ENCODE results near the gene ARMH3. TPM values are rescaled to one million over a fixed set of nuclear protein-coding genes. Genes with fewer than 3 reads are reported as not detected.
A peak's percentile ranks its signal among the peaks of the same experiment; 100 is the strongest.

The ARMH3 gene
- total and polyA plus RNA-seq, 10 of the 15 experiments (the other 5 are each of a cell fraction or from before 2014, with no cell fraction given) = 13.0 to 33.0 (median 16.4) TPM

DNA sequence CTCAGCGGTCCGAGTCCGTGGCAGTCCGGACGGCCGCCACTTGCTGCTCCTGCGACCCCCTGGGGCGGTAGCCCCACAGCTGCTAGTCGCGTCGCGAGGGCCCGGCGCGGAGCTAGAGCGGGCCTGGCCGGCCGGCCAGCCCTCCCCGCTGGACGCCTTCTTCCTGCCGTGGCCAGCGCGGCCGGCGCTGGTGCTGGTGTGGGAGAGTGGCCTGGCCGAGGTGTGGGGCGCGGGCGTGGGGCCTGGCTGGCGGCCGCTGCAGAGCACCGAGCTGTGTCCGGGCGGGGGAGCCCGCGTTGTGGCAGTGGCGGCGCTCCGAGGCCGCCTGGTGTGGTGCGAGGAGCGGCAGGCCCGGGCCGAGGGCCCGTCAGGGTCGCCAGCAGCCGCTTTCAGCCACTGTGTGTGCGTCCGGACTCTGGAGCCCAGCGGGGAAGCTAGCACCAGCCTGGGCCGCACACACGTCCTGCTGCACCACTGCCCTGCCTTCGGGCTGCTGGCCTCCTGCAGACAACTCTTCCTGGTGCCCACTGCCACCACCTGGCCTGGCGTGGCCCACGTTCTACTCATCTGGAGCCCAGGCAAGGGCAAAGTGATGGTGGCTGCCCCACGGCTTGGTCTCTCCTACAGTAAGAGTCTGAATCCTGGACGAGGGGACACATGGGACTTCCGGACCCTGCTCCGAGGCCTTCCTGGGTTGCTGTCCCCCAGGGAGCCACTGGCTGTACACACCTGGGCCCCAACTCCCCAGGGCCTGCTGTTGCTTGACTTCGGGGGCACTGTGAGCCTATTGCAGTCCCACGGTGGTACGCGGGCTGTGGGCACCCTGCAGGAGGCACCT lies 9.8 kb upstream of the ARMH3 start:
- H2AFZ ChIP-seq (ENCODE audit: control insufficient read depth, low read depth, low read length) = peak overlapping the region; percentile 89
- WGBS (ENCODE audit: insufficient coverage, insufficient replicate concordance, low lambda C conversion rate, missing lambda C conversion rate) = 1% methylated on average over 56 of the region's 63 CpGs
- ChIA-PET RAD21 (ENCODE audit: unreplicated experiment) (interaction anchor here (1.0 to 7.7 kb wide), 4 partner anchors 56 to 225 kb away, joined by 3 to 82 read pairs (median 16); no protein-coding TSS in a partner anchor), CTCF (interaction anchor here (0.6 to 12.2 kb wide), 8 partner anchors 12 to 463 kb away, joined by 3 to 159 read pairs (median 5); no protein-coding TSS in a partner anchor), POLR2A (interaction anchor here (0.5 to 2.2 kb wide), 8 partner anchors 10 to 247 kb away, joined by 3 to 6 read pairs (median 4); partner anchors contain the start of gene ARMH3), SMC1A (ENCODE audit: uncharacterized antibody, unreplicated experiment) (interaction anchor here (1.6 to 3.7 kb wide), 4 partner anchors 13 to 285 kb away, joined by 4 to 27 read pairs (median 10); no protein-coding TSS in a partner anchor)
- H3K9ac ChIP-seq (ENCODE audit: control insufficient read depth, insufficient read depth, low read length) = peak overlapping the region; percentile 87
- H3K4me1 ChIP-seq (ENCODE audit: control insufficient read depth, insufficient read depth, low read length) = peaks cover 7% of the 10 kb centered on the region
- FAIRE-seq (no peak), ATAC-seq (peak; percentile 57), DNase-seq (ENCODE audit: low read depth, low spot score) (no peak)
- BruUV-seq (replicated peaks) = no TSS peak
- H3K79me2 ChIP-seq (ENCODE audit: control insufficient read depth, insufficient read depth, low read length) = peaks cover 20% of the 10 kb centered on the region
- peak overlapping the region; percentile 73 for H3K27ac ChIP-seq (ENCODE audit: control insufficient read depth, insufficient read depth)
- no peaks in the 10 kb centered on the region for H4K20me1 ChIP-seq (ENCODE audit: control insufficient read depth, insufficient read depth)
- H3K9me3 ChIP-seq (replicated peaks; ENCODE audit: control insufficient read depth, insufficient read depth, low read length) = no peaks in the 10 kb centered on the region
- no peaks in the 10 kb centered on the region for H3K27me3 ChIP-seq (replicated peaks in 1 of 2; ENCODE audit: control insufficient read depth in 2 of 2, insufficient read depth in 2 of 2, low read length in 1 of 2)
- no peaks in the 10 kb centered on the region for H3K36me3 ChIP-seq (ENCODE audit: control insufficient read depth in 2 of 2, insufficient read depth in 2 of 2, low read length in 1 of 2)
- peak overlapping the region; percentile 96 for H3K4me2 ChIP-seq (ENCODE audit: control insufficient read depth, insufficient read depth)
- TF ChIP-seq BRCA1 (IDR thresholded peaks at IDR 0.05; ENCODE audit: low read depth, low read length) = no peak
- no peak for TF ChIP-seq IKZF2 (IDR thresholded peaks at IDR 0.05)
- peak; percentile 74 for TF ChIP-seq GATAD2B (conservative IDR thresholded peaks at IDR 0.05; ENCODE audit: low read depth)
- TF ChIP-seq, protein P1, sequence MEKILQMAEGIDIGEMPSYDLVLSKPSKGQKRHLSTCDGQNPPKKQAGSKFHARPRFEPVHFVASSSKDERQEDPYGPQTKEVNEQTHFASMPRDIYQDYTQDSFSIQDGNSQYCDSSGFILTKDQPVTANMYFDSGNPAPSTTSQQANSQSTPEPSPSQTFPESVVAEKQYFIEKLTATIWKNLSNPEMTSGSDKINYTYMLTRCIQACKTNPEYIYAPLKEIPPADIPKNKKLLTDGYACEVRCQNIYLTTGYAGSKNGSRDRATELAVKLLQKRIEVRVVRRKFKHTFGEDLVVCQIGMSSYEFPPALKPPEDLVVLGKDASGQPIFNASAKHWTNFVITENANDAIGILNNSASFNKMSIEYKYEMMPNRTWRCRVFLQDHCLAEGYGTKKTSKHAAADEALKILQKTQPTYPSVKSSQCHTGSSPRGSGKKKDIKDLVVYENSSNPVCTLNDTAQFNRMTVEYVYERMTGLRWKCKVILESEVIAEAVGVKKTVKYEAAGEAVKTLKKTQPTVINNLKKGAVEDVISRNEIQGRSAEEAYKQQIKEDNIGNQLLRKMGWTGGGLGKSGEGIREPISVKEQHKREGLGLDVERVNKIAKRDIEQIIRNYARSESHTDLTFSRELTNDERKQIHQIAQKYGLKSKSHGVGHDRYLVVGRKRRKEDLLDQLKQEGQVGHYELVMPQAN (conservative IDR thresholded peaks at IDR 0.05) = peak; percentile 75; the same call in 1 of the 2 replicates
- 0 out of 2 replicates have a peak, but pooled peaks have one; percentile 8 for TF ChIP-seq NR2F1 (conservative IDR thresholded peaks at IDR 0.05)
- TF ChIP-seq MEF2B (IDR thresholded peaks at IDR 0.05; ENCODE audit: partially characterized antibody, poor library complexity, severe bottlenecking) = peak; percentile 32
- TF ChIP-seq CBFB (IDR thresholded peaks at IDR 0.05; ENCODE audit: low read depth) = no peak
- 0 out of 4 replicates have a peak, but pooled peaks of 1 of the 2 experiments have one; percentile 3 for TF ChIP-seq BHLHE40 (IDR thresholded peaks at IDR 0.05; ENCODE audit: borderline replicate concordance in 1 of 2, low read depth in 2 of 2, low read length in 1 of 2)
- TF ChIP-seq DPF2 (IDR thresholded peaks at IDR 0.05) = peak; percentile 62; the same call in 1 of the 2 replicates
- no peak for TF ChIP-seq YY1 (IDR thresholded peaks at IDR 0.05; ENCODE audit: low read depth, low read length)
- peak; percentile 43; the same call in 1 of the 2 replicates for TF ChIP-seq HDGF (IDR thresholded peaks at IDR 0.05)
- TF ChIP-seq EP300 (IDR thresholded peaks at IDR 0.05; ENCODE audit: borderline replicate concordance in 1 of 2, control insufficient read depth in 1 of 2, low read depth in 2 of 2, low read length in 2 of 2) = no peak
- no peak for TF ChIP-seq MYB (IDR thresholded peaks at IDR 0.05; ENCODE audit: borderline replicate concordance, low read depth, low read length)
- TF ChIP-seq, protein P2, sequence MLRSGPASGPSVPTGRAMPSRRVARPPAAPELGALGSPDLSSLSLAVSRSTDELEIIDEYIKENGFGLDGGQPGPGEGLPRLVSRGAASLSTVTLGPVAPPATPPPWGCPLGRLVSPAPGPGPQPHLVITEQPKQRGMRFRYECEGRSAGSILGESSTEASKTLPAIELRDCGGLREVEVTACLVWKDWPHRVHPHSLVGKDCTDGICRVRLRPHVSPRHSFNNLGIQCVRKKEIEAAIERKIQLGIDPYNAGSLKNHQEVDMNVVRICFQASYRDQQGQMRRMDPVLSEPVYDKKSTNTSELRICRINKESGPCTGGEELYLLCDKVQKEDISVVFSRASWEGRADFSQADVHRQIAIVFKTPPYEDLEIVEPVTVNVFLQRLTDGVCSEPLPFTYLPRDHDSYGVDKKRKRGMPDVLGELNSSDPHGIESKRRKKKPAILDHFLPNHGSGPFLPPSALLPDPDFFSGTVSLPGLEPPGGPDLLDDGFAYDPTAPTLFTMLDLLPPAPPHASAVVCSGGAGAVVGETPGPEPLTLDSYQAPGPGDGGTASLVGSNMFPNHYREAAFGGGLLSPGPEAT (IDR thresholded peaks at IDR 0.05; ENCODE audit: low read depth) = no peak
- TF ChIP-seq, protein P3, sequence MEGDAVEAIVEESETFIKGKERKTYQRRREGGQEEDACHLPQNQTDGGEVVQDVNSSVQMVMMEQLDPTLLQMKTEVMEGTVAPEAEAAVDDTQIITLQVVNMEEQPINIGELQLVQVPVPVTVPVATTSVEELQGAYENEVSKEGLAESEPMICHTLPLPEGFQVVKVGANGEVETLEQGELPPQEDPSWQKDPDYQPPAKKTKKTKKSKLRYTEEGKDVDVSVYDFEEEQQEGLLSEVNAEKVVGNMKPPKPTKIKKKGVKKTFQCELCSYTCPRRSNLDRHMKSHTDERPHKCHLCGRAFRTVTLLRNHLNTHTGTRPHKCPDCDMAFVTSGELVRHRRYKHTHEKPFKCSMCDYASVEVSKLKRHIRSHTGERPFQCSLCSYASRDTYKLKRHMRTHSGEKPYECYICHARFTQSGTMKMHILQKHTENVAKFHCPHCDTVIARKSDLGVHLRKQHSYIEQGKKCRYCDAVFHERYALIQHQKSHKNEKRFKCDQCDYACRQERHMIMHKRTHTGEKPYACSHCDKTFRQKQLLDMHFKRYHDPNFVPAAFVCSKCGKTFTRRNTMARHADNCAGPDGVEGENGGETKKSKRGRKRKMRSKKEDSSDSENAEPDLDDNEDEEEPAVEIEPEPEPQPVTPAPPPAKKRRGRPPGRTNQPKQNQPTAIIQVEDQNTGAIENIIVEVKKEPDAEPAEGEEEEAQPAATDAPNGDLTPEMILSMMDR (IDR thresholded peaks at IDR 0.05 in 2 of 3, conservative IDR thresholded peaks at IDR 0.05 in 1 of 3; ENCODE audit: control insufficient read depth in 2 of 3, extremely low read depth in 1 of 3, insufficient read depth in 1 of 3, low read depth in 3 of 3, low read length in 3 of 3) = peak in 1 of 3 experiments; percentile 11; a peak in 1 of 6 replicates
- intact Hi-C loops (cut with micrococcal nuclease; ENCODE audit: unreplicated experiment) (loop anchor here (1.0 kb wide), 1 partner anchor 9 kb away; the partner anchor contains the start of gene ARMH3), in situ Hi-C loops (cut with MboI) (no loop called here)
- peak overlapping the region; percentile 90 for H3K4me3 ChIP-seq
